HL-60/S4 treated with retinoic acid at 250 ng/mL for 4 days and 3 days (cell line): ENCODE results near the gene SLC29A1.
"Not testable (repeated sequence)": the region's sequence is repeated elsewhere in the genome, so short reads cannot be mapped to it uniquely, and the experiment has no call there.

Source experiments
- in situ Hi-C: fragments of 300-500 bp; cut with MboI; formaldehyde crosslinking; loops from 2 replicates; pipeline ENCODE4 v1.7.0; 2022; ENCODE audit warnings: low sequenced_read_pairs

The SLC29A1 gene

GRCh38 chr6:44223319-44224028 is at the start of gene SLC29A1:
Gene SLC29A1 (plus strand): TSS chr6:44223595. CDS start chr6:44227314, 3,719 bp downstream.
- in situ Hi-C loops, result no loop called here

- in situ Hi-C loops, result no loop called here
Observed at GRCh38 chr6:44176130-44176761, 47.1 kb upstream of the SLC29A1 start.

- in situ Hi-C loops, result no loop called here
Observed at GRCh38 chr6:44176762-44177509, 46.5 kb upstream of the SLC29A1 start.

- in situ Hi-C loops, result no loop called here
Observed at GRCh38 chr6:44177691-44178423, 45.5 kb upstream of the SLC29A1 start.

GRCh38 chr6:44178424-44179071 is 44.8 kb upstream of the SLC29A1 start:
- in situ Hi-C loops, result no loop called here

GRCh38 chr6:44179072-44179536 is 44.3 kb upstream of the SLC29A1 start:
- in situ Hi-C loops, result no loop called here

- in situ Hi-C loops, result no loop called here
Observed at GRCh38 chr6:44179648-44180047, 43.7 kb upstream of the SLC29A1 start.

- in situ Hi-C loops, result no loop called here
Observed at GRCh38 chr6:44180406-44180805, 43.0 kb upstream of the SLC29A1 start.

- in situ Hi-C loops, result no loop called here
Observed at GRCh38 chr6:44180886-44181285, 42.5 kb upstream of the SLC29A1 start.

GRCh38 chr6:44181784-44182183 is 41.6 kb upstream of the SLC29A1 start:
- in situ Hi-C loops, result not testable (repeated sequence)

- in situ Hi-C loops, result no loop called here
Observed at GRCh38 chr6:44182911-44183390, 40.4 kb upstream of the SLC29A1 start.

- in situ Hi-C loops, result no loop called here
Observed at GRCh38 chr6:44183783-44184182, 39.6 kb upstream of the SLC29A1 start.

- in situ Hi-C loops, result not testable (repeated sequence)
Observed at GRCh38 chr6:44185356-44185755, 38.0 kb upstream of the SLC29A1 start.

GRCh38 chr6:44185953-44186634 is 37.3 kb upstream of the SLC29A1 start:
- in situ Hi-C loops, result no loop called here

- in situ Hi-C loops, result no loop called here
Observed at GRCh38 chr6:44186635-44187025, 36.8 kb upstream of the SLC29A1 start.

GRCh38 chr6:44188819-44189218 is 34.6 kb upstream of the SLC29A1 start:
- in situ Hi-C loops, result no loop called here

GRCh38 chr6:44189257-44189656 is 34.1 kb upstream of the SLC29A1 start:
- in situ Hi-C loops, result no loop called here

- in situ Hi-C loops, result no loop called here
Observed at GRCh38 chr6:44190715-44191114, 32.7 kb upstream of the SLC29A1 start.

- in situ Hi-C loops, result no loop called here
Observed at GRCh38 chr6:44192428-44193041, 30.9 kb upstream of the SLC29A1 start.
